WI38 (cell line): ENCODE measurements around the gene HIBCH.
"Not testable (repeated sequence)": the region's sequence is repeated elsewhere in the genome, so short reads cannot be mapped to it uniquely, and the experiment has no call there.

Source experiments
- H3K4me3 ChIP-seq: 2 replicates; pipeline ENCODE4 v1.5.1; 2011; ENCODE audit warnings: low read depth, mild to moderate bottlenecking, control low read depth, low read length
- TF ChIP-seq, protein P1 (sequence below): IDR thresholded peaks from 2 replicates; pipeline ENCODE4 v1.5.1; 2012; ENCODE audit warnings: low read depth, mild to moderate bottlenecking, control low read depth, low read length

HIBCH gene

GRCh38 chr2:190304404-190304803 lies 15.2 kb downstream of the HIBCH start:
- H3K4me3 ChIP-seq, result no peak overlapping the region
- TF ChIP-seq, protein P1, sequence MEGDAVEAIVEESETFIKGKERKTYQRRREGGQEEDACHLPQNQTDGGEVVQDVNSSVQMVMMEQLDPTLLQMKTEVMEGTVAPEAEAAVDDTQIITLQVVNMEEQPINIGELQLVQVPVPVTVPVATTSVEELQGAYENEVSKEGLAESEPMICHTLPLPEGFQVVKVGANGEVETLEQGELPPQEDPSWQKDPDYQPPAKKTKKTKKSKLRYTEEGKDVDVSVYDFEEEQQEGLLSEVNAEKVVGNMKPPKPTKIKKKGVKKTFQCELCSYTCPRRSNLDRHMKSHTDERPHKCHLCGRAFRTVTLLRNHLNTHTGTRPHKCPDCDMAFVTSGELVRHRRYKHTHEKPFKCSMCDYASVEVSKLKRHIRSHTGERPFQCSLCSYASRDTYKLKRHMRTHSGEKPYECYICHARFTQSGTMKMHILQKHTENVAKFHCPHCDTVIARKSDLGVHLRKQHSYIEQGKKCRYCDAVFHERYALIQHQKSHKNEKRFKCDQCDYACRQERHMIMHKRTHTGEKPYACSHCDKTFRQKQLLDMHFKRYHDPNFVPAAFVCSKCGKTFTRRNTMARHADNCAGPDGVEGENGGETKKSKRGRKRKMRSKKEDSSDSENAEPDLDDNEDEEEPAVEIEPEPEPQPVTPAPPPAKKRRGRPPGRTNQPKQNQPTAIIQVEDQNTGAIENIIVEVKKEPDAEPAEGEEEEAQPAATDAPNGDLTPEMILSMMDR, result no peak

GRCh38 chr2:190303647-190304046 lies 16.0 kb downstream of the HIBCH start:
- TF ChIP-seq, protein P1, result no peak
- no peak overlapping the region for H3K4me3 ChIP-seq

DNA sequence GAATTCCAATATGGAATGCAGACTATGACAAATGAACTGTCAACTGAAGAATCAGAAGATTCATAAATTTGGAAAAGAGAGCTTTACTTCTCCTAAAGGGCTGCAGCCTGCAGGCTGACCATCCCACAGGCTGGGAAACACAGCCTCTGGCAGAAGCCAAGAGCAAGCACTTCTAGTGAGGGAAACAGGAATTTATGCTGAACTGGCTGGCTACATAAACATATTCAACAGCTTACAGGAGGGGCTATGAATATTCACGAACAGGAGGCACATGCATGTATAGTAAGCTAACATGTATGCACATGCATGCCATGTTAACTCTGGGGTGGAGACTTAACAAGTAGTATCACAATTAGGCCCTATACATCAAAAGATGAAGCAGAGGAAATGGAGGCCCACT lies 17.6 kb downstream of the HIBCH start:
- TF ChIP-seq, protein P1, result no peak
- H3K4me3 ChIP-seq, result no peak overlapping the region

DNA sequence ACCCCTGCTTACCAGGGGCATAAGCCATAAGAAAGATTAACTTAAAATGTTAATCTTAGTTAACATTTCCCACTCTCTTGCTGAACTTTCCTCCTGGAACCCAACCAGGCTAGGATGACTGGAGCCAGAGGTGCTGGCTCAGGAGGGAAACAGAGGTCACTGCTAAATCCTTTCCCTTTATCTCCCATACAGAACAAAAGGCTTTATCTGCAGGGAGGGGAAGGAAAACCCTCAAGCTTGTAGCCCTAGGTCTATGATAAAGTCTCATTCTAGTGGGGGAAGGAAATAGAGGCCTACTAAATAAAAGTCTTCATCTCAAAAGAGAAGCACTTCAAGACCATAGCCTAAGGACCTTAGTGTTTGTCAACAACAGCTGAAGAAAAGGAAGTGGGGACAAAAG lies 18.6 kb downstream of the HIBCH start:
- no peak overlapping the region for H3K4me3 ChIP-seq
- TF ChIP-seq, protein P1, result no peak

- not testable (repeated sequence) for H3K4me3 ChIP-seq
Measured at GRCh38 chr2:190297880-190298279, 21.7 kb downstream of the HIBCH start.

GRCh38 chr2:190283783-190284182 lies 35.8 kb downstream of the HIBCH start:
- TF ChIP-seq, protein P1, result no peak

GRCh38 chr2:190280565-190281350 lies 38.9 kb downstream of the HIBCH start:
- TF ChIP-seq, protein P1, result no peak
- no peak overlapping the region for H3K4me3 ChIP-seq

More at GRCh38 chr2:190283783-190284182, 35.8 kb downstream of the HIBCH start:
- H3K4me3 ChIP-seq, result no peak overlapping the region

DNA sequence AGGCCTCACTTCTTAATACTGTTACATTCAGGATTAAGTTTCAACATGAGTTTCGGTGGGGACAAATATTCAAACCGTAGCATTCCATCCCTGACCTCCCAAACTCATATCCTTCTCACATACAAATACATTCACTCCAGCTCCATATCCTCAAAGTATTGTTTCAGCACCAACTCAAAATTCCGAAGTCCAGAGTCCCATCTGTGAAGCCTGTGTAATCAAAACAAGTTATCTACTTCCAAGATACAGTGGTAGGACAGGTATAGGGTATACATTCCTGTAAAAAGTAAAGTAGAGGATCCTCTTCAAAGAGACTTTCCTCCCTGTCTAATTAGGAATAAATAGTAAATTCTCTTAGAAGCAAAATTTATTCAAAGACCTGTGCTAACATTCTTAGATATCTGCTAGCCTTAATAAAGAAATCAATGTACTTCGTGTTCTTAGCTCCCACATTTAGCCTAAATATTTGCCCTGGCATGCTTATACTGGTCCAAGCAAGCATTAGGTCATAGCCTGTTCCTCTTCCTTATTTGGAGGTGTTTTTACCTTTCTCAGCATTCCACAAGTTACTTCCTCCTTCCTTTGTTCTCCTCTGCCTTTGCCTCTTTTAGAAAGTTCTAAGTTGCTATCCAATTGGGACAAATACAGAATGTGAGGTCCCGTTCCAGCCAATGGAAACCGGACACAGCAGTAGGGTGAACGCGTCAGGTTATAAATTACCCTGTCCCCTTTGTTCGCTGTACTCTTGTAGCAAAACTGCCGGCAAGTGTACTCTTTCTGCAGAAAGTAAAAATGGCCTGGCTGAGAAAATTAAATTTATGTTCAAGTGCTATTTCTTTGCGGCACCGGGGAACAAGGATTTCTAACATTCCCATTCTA lies 40.1 kb downstream of the HIBCH start:
- not testable (repeated sequence) for H3K4me3 ChIP-seq
